Rectal smooth muscle tissue (tissue), 1 donor: Measurements from ENCODE around the gene SIRT7.
A peak's percentile ranks its signal among the peaks of the same experiment; 100 is the strongest.

Source experiments
- H3K27ac ChIP-seq: one replicate; pipeline ENCODE4 v1.7.0; 2013; ENCODE audit warnings: low read depth, low read length, inconsistent platforms
- H3K27me3 ChIP-seq: one replicate; pipeline ENCODE4 v1.7.0; 2013; ENCODE audit warnings: low read length; ENCODE audit not compliant: control insufficient read depth, insufficient read depth
- H3K36me3 ChIP-seq: one replicate; pipeline ENCODE4 v1.7.0; 2013; ENCODE audit warnings: low read length; ENCODE audit not compliant: control insufficient read depth, insufficient read depth
- H3K4me1 ChIP-seq: one replicate; pipeline ENCODE4 v1.7.0; 2013; ENCODE audit warnings: low read length; ENCODE audit not compliant: control insufficient read depth, insufficient read depth
- H3K4me3 ChIP-seq: one replicate; pipeline ENCODE4 v1.7.0; 2013; ENCODE audit warnings: low read length
- H3K9ac ChIP-seq: one replicate; pipeline ENCODE4 v1.7.0; 2013; ENCODE audit warnings: low read length

The SIRT7 gene

DNA sequence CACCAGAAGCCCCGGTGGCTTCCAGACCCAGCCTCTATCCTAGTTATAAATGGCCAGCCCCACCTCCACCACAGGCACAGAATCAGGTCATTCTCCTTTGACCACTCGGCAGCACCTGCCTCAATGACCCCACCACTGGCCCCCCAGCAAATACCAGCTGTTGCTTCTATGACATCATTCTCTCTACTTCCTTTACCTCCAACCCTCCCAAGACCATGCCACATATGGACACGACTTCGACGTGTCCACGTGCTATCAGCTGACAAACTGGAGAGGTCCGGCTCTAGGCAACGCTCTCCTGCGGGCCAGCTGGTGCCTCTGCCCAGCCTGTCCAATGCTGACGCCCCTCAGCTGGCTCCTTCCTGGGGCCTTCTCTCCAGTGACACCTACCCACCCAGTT is 32.5 kb downstream of the SIRT7 start:
- no peak overlapping the region for H3K4me3 ChIP-seq
- H3K27me3 ChIP-seq, result no peaks in the 10 kb centered on the region
- peaks cover 35% of the 10 kb centered on the region for H3K36me3 ChIP-seq
- H3K4me1 ChIP-seq, result peaks cover 4% of the 10 kb centered on the region
- H3K27ac ChIP-seq, result no peak overlapping the region
- H3K9ac ChIP-seq, result no peak overlapping the region

DNA sequence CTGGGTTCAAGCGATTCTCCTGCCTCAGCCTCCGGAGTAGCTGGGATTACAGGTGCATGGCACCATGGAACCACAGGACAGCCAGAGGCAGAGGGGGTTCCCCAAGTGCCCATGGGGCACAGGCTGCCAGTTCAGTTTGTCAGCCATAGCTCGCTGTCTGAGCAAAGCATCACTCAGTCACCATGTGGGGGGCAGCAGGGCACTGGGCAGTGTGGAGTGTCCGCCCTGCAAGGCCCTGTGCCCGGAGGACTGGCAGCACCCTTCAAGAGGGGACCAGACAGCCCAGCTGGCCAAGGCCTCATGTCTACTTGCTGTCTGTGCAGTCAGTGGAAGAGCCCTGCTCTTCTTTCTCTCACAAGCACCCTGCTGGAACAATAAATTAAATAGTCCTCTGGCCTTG is 33.0 kb downstream of the SIRT7 start:
- no peak overlapping the region for H3K4me3 ChIP-seq
- no peaks in the 10 kb centered on the region for H3K4me1 ChIP-seq
- H3K27me3 ChIP-seq, result no peaks in the 10 kb centered on the region
- H3K9ac ChIP-seq, result no peak overlapping the region
- peaks cover 35% of the 10 kb centered on the region for H3K36me3 ChIP-seq
- H3K27ac ChIP-seq, result no peak overlapping the region

DNA sequence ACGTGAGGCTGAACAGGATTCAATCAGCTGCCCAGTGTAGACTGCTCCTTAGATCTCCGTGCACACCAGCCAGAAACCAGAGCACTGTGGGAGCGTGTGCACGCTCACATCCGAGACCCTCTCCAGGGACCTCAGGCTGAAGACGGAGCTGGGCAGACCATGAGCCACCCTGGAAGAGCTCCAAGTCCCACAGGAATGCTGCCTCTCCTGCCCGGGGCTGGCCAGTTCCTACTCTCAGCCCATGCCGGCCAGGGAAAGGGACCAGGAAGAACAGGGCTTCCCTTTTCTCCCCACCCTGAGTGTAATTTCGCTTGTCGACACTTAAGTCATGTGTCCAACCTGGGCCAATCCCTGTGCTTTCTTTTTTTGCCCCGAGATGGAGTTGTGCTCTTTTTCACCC is 33.5 kb downstream of the SIRT7 start:
- Histone ChIP-seq H3K4me1 (no peaks in the 10 kb centered on the region), H3K36me3 (peaks cover 35% of the 10 kb centered on the region)

DNA sequence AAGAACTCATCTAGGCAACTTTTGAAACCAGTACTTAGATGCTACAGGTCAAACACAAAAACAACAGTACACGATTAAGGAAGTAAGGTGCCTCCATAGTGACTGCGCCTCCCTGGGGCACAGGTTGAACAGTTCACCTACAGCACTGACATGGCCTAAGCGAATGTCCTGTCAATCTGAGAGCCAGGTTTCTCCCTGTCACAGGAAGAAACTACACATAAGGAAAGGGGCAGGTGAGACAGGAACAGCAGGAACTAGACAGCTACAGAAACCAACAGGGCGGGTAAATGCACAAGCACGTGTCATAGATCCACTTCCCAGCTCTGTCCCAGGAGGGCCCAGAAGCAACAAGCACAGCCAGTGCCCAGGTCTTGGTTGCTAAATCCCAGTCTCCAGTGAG is 38.9 kb downstream of the SIRT7 start:
- Histone ChIP-seq H3K4me3 (no peak overlapping the region), H3K27ac (no peak overlapping the region), H3K9ac (no peak overlapping the region), H3K27me3 (no peaks in the 10 kb centered on the region), H3K36me3 (peaks cover 3% of the 10 kb centered on the region), H3K4me1 (no peaks in the 10 kb centered on the region)

More for the DNA sequence above, 33.5 kb downstream of the SIRT7 start:
- Histone ChIP-seq H3K4me3 (no peak overlapping the region), H3K27me3 (no peaks in the 10 kb centered on the region), H3K27ac (no peak overlapping the region), H3K9ac (no peak overlapping the region)

DNA sequence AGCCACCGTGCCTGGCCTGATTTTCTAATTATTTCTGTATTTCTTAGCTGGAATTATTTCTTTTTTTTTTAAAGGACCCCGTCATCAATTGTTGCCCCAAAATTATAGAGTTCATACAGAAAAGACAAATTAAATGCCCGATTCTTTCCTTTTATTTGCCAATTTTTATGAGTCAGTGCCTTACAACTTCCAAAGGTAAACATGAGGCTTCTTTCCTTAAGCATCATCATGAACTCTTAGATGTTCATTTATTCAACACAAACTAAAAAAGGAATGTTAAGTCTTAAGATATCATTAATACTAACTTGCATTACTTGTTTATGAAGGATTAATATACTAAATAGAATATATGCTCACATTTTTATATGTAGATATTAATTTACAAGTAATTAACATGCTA is 39.7 kb downstream of the SIRT7 start:
- no peaks in the 10 kb centered on the region for H3K4me1 ChIP-seq
- no peaks in the 10 kb centered on the region for H3K27me3 ChIP-seq
- H3K4me3 ChIP-seq, result no peak overlapping the region
- H3K36me3 ChIP-seq, result peaks cover 3% of the 10 kb centered on the region
- no peak overlapping the region for H3K9ac ChIP-seq
- no peak overlapping the region for H3K27ac ChIP-seq

DNA sequence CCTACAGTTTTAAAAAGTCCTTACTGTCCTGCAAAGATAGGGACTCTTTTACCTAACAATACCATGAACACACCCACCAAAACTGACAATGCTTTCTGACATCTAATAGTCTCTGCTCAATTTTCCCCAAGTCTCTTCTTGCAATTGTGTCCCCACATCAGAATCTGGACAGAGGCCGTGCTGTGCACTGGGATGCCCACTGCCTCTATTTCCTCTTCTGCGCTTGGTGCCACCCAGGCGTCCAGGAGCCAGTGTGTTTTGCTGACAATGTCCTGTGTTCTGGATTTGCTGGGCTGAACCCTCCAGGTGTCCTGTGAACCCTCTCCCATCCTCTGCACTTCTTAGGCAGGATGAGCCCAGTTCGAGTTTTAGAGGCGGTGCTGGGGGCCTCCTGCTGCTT is 40.4 kb downstream of the SIRT7 start:
- Histone ChIP-seq H3K27me3 (no peaks in the 10 kb centered on the region), H3K4me1 (no peaks in the 10 kb centered on the region), H3K36me3 (peaks cover 3% of the 10 kb centered on the region), H3K27ac (no peak overlapping the region), H3K9ac (no peak overlapping the region), H3K4me3 (no peak overlapping the region)

DNA sequence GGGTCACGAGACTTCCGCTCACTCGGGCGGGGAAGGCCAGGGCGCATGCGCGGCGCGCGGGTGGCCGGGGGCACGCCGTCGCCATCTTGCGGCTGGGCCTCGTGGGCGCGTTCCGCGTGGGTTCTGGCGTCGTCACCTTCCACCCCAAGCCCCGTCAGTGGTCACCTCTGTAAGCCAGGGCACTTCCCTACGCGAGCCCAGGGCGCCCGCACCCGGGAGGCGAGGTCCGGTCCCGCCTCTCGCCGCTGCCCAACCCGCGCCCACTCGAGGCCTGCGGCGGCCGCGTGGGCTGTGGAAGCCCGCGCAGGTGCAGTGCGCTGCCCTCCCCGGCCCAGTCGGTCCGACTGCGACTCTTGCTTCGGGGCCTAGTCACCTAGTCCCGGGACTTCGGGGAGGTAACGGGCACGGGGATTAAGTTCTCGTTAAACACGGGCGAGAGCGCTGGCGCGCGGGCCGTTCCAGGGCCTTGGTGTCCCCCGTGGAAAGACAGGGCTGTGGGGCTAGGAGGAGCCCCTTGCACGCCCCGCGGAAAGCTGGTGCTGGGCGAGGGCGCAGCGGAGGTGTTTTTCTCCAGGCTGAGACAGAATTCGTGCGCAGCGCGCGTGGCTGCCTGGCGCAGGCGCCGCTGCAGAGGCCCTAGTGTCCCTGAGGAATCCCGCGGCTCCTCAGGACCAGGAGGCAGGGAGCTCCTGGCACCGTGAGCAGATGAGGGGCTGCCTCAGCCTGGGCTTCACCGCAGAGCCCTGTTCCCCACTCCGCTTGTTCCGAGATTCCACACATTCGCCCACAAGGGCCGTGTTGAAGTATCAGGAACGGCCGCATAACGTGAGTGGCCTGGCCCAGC is 46.4 kb downstream of the SIRT7 start:
- no peaks in the 10 kb centered on the region for H3K27me3 ChIP-seq
- peak overlapping the region; percentile 94 for H3K27ac ChIP-seq
- peaks cover 11% of the 10 kb centered on the region for H3K36me3 ChIP-seq
- H3K4me3 ChIP-seq, result peak overlapping the region; percentile 87
- H3K9ac ChIP-seq, result peak overlapping the region; percentile 87
- H3K4me1 ChIP-seq, result peaks cover 12% of the 10 kb centered on the region

DNA sequence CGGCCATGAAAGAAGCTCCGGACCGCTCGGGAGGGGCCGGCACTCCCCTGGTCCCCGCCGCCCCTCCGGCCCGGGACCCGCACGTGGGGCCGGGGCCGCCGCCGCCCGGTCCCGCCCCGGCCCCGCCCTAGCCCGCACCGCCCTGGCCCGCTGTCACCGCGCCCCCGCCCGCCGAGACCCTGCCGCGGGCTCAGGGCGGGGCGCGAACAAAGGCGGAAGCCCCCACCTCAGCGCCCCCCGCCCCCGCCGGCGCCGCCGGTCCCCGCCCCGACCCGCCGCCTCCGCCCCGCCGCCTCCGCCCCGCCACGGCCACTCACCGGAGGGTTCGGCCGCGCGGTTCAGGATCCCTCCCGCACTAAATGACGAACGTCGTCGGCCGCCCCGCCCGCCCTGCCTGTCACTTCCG is 47.0 kb downstream of the SIRT7 start, which contains the start of gene ARHGDIA:
Gene ARHGDIA (minus strand): TSS at position 357 of the 406 bp plus-strand sequence. CDS start 1,407 bp downstream, outside the sequence.
- peaks cover 12% of the 10 kb centered on the region for H3K4me1 ChIP-seq
- H3K36me3 ChIP-seq, result peaks cover 11% of the 10 kb centered on the region
- H3K9ac ChIP-seq, result peak within 1 kb of the TSS; percentile 87
- peak within 1 kb of the TSS; percentile 87 for H3K4me3 ChIP-seq
- H3K27ac ChIP-seq, result peak within 1 kb of the TSS; percentile 94
- no peaks in the 10 kb centered on the region for H3K27me3 ChIP-seq

DNA sequence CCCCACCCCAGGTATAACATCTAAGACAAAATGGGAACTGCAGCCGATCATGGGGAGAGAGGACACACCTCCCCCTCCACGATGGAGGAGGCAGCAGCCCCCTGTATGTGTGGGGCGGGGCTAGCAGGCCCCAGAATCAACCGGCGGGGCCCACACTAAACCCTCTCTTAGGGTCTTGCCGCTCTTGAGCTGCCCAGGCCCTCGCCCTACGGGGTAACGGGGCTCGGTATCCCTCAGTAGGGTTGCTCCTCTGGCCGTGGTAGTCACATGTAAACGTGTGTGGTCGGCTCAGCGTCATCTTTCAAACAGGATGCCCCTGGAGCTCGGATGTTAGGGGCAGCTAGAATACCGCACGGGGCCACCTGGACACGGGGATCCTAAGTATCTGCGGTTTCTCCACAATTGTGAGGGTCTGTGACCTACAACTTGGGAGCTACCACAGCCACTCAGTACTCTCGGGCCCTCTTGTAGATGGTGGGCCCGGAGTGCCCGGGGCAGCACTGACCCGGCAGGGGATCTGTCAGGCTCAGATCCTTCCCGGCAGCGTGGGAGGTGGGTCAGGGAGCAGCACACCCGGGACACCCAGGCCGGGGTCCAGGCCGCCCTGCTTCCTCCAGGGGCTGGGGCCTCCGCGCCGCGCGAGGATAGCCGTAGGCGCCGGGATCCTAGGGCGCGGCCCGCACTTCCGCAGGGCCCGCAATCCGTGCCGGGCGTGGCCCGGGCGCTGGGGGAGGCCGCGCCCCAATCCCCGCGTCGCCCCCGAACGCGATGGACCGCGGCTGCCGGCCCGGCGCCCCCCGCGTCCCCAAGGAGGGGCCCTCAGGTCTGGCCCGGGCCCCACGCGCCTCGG is 47.6 kb downstream of the SIRT7 start:
- Histone ChIP-seq H3K4me1 (peaks cover 12% of the 10 kb centered on the region), H3K9ac (peak overlapping the region; percentile 17), H3K4me3 (peak overlapping the region; percentile 61), H3K27ac (peak overlapping the region; percentile 80), H3K36me3 (peaks cover 11% of the 10 kb centered on the region), H3K27me3 (no peaks in the 10 kb centered on the region)

DNA sequence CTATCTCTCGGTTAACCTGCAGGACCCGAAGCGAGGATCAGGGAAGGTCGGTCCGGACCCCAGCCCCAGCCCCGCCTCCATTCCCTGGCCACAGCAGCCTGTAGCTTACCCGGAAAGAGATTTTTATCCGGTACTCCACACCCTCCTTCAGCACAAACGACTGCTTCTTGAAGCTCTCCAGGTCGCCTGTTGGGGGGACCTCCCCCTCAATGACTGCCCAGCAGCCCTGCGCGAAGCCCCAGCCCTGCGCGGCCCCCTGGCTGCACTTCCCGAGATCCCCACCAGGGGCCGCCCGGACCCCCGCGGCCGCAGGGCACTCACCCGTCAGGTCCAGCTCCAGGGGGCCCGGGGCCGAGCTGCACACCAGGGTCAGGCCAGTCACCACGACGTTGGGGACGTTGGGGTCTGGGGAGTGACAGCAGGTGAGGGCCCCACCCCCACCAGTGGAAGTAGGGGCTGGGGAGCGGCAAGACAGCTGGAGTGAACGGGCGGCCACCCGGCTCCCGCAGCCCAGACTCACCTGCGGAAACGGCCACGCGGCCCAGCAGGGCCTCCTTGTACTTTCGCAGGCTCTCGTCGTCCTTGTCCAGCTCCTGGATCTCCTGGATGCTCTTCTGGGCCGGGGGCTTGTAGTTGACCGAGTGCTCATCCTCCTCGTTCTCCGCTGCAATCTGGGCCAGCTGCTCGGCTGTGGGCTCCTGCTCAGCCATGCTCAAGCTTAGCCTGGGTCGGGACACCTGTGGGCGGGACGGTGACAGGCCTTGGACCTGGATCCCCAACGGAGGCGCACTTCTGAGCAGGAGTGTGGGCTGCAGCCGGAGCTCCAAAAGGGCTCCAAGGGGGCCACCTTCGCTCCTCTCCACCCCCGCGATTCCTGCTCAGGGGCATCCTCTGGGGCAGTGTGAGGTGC is 48.5 kb downstream of the SIRT7 start:
- Histone ChIP-seq H3K9ac (peak overlapping the region; percentile 17), H3K36me3 (peaks cover 11% of the 10 kb centered on the region), H3K4me1 (peaks cover 12% of the 10 kb centered on the region), H3K27me3 (no peaks in the 10 kb centered on the region), H3K27ac (peak overlapping the region; percentile 80), H3K4me3 (peak overlapping the region; percentile 61)

DNA sequence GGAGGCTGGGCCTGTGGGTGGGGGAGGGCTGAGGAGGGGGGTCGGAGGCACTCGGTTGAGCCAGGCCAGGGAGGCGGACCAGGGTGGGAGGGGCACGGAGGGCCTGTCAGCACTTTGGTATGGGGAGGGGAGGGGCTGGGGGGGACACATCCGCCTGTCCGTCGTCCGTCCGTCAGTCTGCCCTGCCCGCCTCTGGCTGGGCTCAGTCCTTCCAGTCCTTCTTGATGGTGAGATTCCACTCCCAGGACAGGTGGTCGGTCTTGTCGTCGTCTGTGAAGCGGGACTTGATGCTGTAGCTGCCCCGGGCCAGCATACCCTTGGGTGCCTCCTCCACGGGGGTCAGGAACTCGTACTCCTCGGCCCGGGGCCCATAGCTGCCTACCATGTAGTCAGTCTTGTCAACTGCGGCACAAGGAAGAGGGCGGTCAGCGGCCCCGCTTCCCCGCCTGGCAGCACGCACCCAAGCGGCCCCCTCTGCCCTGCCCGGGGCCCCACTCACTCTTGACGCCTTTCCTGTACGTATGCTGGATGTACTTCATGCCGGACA is 49.2 kb downstream of the SIRT7 start:
- Histone ChIP-seq H3K27ac (peak overlapping the region; percentile 80), H3K27me3 (no peaks in the 10 kb centered on the region), H3K4me3 (no peak overlapping the region), H3K9ac (no peak overlapping the region), H3K36me3 (peaks cover 11% of the 10 kb centered on the region), H3K4me1 (peaks cover 12% of the 10 kb centered on the region)
